Daoy (cell line): ENCODE data around the gene C3orf18. TPM values are rescaled to one million over a fixed set of nuclear protein-coding genes. Genes with fewer than 3 reads are reported as not detected.

ENCODE experiments used
- DNase-seq: peaks from one replicate; pipeline ENCODE4 v3.0.0-alpha.2; 2015; ENCODE audit warnings: low read depth
- total RNA-seq: library from RNA; depleted of rRNA; stranded (reverse); fragments of >200 nt; shearing (Covaris generic); gene quantifications from 2 replicates; pipeline ENCODE4 v1.2.3, GENCODE V29; 2014

C3orf18 gene
- total RNA-seq, 1 experiment from 2014 or later: 2.6 TPM

DNA sequence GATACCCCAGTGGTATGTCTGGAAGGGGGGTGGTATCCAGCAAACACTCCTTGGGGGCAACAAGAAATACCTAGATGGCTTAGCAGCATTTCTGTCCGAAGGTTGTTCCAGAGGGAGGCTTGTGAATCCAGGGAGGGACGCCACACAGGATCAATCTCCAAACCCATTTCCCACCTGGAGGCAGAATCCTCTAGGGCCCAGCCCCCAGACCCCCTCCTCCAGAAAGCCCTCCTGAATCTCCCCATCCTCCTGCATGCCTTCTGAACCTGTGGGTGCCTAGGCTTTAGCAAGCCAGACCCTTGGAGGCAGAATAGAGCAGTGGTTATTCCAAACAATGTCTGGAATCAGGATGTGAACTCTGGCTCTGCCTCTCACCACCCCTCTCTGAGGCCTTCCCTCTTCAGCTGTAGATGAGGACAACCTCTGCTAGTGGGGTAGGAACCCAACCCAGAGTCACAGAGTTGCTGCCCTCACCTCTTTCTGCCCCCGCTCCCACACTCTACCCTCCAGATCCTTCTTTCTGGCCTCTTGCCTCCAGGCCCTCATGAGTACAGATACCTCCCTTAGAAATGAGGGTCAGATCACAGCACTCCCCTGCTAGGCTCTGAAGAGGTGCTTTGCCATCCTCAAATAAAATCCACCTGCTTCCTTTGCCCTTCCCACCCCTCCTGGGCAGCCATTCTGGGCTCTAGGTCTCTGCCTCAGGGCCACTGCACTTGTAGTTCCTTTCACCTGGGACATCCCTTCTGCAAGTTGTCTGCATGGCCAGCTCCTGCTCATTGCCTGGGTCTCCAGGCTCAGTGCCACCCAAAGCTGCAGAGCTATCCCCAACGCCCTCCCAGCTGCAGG lies 35.9 kb upstream of the C3orf18 start:
- DNase-seq: no peak

DNA sequence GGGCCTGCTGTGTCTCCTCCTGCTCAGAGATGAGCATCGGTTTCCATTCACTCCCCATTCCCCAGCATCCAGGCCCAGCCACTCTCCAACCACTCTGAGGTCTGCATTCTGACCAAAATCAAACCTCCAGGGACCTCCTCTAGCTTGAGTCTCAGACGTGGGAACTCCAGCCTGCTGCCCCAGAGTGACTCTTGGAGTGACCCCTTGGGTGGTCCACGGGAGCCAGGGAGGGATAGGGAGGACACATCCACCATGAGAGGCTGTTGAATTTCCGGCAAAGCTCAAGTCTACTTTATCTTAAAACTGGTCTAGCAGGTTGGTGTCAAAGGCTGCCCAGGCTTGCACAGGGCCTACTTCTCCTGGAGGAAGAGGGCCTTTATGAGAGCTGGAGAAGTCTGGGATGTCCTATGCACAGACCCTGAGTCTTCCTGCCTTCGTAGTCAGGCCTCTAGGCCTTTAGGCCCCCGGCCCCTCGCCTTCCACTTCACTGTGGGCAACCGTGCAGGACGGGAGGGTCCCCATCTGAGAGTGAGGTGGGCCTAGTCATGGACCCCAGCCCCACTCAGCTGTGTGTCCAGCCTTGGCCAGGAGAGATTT lies 35.1 kb upstream of the C3orf18 start:
- DNase-seq: no peak

DNA sequence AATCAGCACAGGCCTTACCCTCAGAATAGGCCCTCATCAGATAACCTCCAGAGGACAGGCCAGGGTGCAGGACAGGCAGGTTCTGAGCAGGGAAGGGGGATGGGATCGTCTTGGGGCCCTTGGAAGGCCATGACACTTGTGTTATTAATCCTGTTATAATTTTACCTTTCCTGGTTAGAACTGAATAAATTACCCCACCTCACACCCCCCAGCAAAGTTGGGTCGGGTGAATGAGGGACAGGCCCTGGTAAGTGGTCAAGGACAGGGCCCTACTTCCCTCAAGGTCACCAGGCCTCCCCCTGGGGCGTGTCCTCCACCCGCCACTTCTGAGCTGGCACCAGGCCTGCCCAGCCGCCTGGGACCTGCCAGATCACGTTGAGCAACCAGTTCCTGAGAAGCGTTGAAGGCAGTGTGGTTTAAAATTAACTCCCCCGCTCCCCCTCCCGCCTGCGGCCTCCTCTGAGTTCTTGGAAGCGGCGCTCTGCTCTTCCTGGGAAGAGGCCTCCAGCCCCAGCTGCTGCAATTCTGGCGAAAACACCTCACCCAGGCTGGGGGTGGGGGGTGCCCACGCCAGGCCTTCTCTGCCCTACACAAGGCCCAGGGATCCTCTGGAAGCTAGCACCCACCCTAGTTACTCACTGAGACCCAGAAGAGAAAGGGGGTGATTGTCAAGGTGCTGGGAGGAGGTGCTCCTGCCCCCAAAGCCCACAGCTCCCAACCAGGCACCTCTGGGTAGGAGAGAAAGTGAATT lies 33.5 kb upstream of the C3orf18 start:
- DNase-seq: peak; percentile 87

GRCh38 chr3:50600141-50600753 lies 32.7 kb upstream of the C3orf18 start:
- no peak for DNase-seq

DNA sequence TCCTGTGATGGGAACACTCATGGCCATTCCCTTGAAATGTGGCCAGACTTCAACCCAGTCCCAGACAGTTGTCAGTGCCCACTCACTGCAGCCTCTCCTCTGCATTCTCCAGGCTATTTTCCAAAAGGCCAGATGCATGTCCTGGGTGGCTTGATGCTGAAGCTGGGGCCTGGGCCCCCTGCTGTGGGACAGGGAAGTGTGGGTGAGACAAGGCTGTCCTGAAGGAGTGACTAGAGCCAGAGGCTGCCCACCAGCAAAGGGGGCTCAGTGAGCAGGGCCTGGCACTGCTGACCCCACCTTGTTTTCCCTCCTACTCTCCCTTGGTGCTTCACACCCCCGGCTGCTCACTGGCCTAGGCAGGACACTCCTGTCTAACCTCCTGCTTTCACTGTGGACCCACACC lies 32.2 kb upstream of the C3orf18 start:
- no peak for DNase-seq

- no peak for DNase-seq
Observed at GRCh38 chr3:50599115-50599715, 31.7 kb upstream of the C3orf18 start.

- no peak for DNase-seq
Observed at GRCh38 chr3:50594253-50594785, 26.8 kb upstream of the C3orf18 start.

DNA sequence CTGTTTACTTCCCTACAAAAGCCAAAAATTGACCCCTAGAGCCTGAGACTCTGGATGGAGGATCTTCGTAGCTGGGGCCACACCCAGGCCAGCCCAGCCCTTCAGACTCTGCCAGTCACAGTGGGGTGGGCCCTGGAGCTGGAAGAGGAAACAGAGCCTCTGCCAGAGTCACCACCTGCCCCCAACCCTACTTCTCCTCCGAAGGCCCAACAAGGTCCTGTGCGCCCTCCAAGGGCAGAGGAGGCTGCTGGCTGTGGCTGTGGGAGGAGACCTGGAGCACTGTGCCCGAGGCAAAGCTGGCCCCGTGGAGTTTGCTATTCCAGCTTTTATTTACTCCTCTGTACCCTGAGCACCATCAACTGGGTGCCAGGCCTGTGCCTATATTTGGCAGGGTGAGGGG lies 25.0 kb upstream of the C3orf18 start:
- no peak for DNase-seq

DNA sequence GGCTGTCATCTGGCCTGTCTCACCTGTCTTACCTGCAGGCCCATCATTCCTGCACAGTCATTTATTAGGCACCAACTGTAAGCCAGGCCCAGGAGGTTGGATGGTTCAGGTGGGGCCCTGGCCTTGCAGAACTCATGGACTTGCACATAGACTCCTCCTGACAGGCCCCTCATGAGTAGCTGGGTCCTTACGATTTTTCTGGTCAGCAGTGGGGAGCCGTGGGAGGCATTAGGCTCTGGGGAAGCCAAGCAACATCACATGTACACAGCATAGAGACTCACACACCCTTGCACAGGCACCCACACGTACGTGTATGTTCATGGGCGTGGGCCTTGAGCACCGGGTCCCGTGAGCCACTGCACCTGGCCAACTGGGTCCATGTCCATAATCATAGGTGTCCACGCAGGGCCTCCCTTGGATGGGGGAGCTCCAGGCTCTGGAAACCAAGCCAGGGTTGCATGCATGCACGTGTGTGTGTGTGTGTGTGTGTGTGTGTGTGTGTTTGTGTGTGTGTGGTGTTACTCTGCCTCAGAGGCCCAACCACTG lies 23.7 kb upstream of the C3orf18 start:
- DNase-seq: no peak

- no peak for DNase-seq
Observed at GRCh38 chr3:50588759-50589433, 21.3 kb upstream of the C3orf18 start.

GRCh38 chr3:50587806-50588758 lies 20.5 kb upstream of the C3orf18 start:
- no peak for DNase-seq

- no peak for DNase-seq
Observed at GRCh38 chr3:50587373-50587772, 19.8 kb upstream of the C3orf18 start.

DNA sequence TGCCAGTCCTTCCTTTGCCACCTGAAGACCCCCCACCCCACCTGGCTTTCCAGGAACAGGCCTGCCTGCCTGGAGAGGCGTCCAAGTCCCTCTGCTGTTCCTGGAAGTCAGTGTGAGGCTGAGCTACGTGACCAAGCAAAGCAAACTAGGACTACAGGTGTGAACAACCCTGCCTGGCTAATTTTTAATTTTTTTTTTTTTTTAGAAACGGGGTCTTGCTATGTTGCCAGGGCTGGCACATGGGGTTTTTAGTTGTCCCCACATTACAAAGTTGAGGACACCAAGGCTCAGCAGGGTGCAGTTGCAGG lies 19.2 kb upstream of the C3orf18 start:
- no peak for DNase-seq

GRCh38 chr3:50585919-50586762 lies 18.6 kb upstream of the C3orf18 start:
- DNase-seq: no peak

- DNase-seq: no peak
Observed at GRCh38 chr3:50584391-50584790, 16.8 kb upstream of the C3orf18 start.

DNA sequence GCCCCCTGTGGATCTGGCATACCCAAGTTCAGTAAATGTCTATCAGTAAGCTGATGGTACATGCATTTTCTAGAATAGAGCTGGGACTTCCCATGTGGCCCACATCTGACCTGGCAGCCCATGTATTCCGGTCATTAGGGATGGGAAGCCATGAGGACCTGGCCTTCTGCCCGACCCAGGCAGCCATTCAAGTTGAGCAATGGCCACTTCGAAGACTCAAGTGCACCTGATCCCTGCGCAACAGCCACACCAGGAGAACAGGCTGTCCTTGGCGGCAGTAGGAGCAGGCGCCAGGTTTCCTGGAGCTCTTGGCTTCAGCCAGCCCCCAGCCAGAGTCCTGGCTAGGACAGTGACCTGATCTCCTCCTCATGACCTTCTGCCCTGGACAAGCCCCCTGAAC lies 16.4 kb upstream of the C3orf18 start:
- no peak for DNase-seq

DNA sequence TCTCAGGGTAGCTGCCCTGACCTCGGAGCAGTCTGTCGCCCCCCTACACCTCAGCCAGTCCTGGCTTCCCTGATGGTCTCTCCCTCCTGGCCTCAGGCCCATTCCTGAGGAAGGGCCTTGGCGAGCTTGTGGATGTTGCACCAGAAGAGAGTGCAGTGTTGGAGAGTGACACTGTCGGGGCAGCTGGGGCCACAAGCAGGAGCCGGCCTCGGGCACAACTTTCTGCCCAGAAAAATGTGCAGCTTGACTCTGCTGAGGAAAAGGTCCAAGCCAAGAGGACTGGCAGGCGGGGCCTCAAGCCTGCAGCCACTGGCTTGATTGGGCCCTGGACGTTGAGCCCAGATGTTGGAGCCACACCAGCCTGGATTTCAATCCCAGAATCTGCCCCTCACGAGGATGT lies 14.5 kb upstream of the C3orf18 start:
- DNase-seq: no peak

DNA sequence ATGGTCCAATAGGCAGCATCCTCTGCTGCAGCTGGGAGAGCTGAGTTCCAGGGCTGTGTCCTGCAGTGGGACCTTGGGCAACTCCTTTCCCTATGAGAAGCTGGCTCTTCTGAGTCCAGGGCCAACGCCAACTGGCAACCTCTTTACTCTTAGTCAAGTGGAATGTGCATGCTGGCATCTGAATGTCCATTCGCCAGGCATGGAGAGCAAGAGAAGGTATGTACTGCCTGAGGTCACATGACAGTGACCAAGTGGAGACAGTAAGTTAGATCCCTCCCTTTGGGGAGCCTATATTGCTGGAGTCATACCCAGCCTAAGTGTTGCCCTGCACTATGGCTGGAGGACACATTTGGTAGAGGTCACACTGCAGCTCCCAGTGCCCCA lies 13.9 kb upstream of the C3orf18 start:
- DNase-seq: no peak
